GM18861 (cell line): ENCODE results near the gene EFL1.

Experiments used
- ATAC-seq: cut with Tn5 transposase; IDR thresholded peaks from one replicate; pipeline ENCODE4 v1.9.1; 2021; ENCODE audit not compliant: unreplicated experiment

EFL1 gene

GRCh38 chr15:82168296-82168695 is 94.2 kb downstream of the EFL1 start:
- no peak for ATAC-seq

GRCh38 chr15:82165948-82166376 is 96.6 kb downstream of the EFL1 start:
- no peak for ATAC-seq

GRCh38 chr15:82159922-82160321 is 102.6 kb downstream of the EFL1 start:
- no peak for ATAC-seq

GRCh38 chr15:82158811-82159210 is 103.7 kb downstream of the EFL1 start:
- no peak for ATAC-seq

- ATAC-seq, result no peak
Observed at GRCh38 chr15:82150645-82151044, 111.9 kb downstream of the EFL1 start.

- no peak for ATAC-seq
Observed at GRCh38 chr15:82146990-82147461, 115.5 kb downstream of the EFL1 start.

- ATAC-seq, result no peak
Observed at GRCh38 chr15:82146576-82146975, 116.0 kb downstream of the EFL1 start.

- no peak for ATAC-seq
Observed at GRCh38 chr15:82143390-82144385, 118.8 kb downstream of the EFL1 start.

GRCh38 chr15:82140886-82141285 is 121.6 kb downstream of the EFL1 start:
- no peak for ATAC-seq

GRCh38 chr15:82139823-82140268 is 122.7 kb downstream of the EFL1 start:
- ATAC-seq, result no peak

GRCh38 chr15:82138306-82138705 is 124.2 kb downstream of the EFL1 start:
- no peak for ATAC-seq

GRCh38 chr15:82137261-82137660 is 125.3 kb downstream of the EFL1 start:
- ATAC-seq, result no peak

- no peak for ATAC-seq
Observed at GRCh38 chr15:82136120-82136519, 126.4 kb downstream of the EFL1 start.

GRCh38 chr15:82135638-82136037 is 126.9 kb downstream of the EFL1 start:
- ATAC-seq, result no peak

- no peak for ATAC-seq
Observed at GRCh38 chr15:82134461-82134860, 128.1 kb downstream of the EFL1 start.

- ATAC-seq, result no peak
Observed at GRCh38 chr15:82133251-82133650, 129.3 kb downstream of the EFL1 start.

- ATAC-seq, result no peak
Observed at GRCh38 chr15:82132742-82133141, 129.8 kb downstream of the EFL1 start.

GRCh38 chr15:82132096-82132495 is 130.4 kb downstream of the EFL1 start:
- ATAC-seq, result no peak

- no peak for ATAC-seq
Observed at GRCh38 chr15:82130248-82130647, 132.3 kb downstream of the EFL1 start.

GRCh38 chr15:82129761-82130160 is 132.8 kb downstream of the EFL1 start:
- no peak for ATAC-seq

GRCh38 chr15:82129149-82129692 is 133.3 kb downstream of the EFL1 start:
- no peak for ATAC-seq
